Urothelium cell line (cell line): ENCODE results near the gene PROZ.
"Not testable (repeated sequence)": the region's sequence is repeated elsewhere in the genome, so short reads cannot be mapped to it uniquely, and the experiment has no call there.

Experiments
- DNase-seq: peaks from one replicate; pipeline ENCODE4 v3.0.0; 2011; ENCODE audit warnings: low spot score, mixed read lengths
- FAIRE-seq: peaks from 2 replicates; lab custom pipeline; 2011; peaks lifted over from hg19 to GRCh38; lab: Jason Lieb, UNC

The PROZ gene

DNA sequence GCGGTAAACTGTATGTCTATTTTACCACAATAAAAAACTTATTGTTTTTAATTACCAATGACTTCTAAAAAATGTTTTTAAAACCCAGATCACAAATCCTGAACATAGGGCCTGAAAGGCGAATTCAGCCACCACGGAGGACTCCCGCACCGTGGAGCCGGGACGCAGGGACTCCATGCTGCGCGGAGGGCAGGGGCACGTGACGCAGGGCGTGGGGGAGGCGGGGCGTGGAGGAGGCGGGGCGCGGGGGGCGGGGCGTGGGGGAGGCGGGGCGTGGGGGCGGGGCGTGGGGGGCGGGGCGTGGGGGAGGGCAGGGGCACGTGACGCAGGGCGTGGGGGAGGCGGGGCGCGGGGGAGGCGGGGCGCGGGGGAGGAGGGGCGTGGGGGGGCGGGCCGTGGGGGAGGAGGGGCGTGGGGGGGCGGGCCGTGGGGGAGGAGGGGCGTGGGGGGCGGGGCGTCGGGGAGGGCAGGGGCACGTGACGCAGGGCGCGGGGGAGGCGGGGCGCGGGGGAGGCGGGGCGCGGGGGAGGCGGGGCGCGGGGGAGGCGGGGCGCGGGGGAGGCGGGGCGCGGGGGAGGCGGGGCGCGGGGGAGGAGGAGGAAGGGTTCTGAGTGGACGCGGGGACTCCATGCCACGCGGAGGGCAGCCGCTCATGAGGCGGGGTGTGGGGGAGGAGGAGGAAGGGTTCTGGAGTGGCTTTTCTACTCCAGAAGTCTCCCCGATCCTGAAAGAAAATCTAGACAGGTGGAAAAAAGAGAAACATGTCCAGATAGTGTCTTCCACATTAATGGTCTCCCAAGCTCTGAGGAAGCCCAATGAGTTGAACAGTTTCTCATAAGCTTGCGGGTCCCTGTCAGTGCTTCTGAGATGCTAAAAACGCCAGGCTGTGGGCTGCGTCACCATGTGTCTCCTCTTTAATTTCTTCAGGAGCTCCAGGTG, 4.4 kb upstream of the PROZ start:
- FAIRE-seq (no peak), DNase-seq (peak; percentile 85)

DNA sequence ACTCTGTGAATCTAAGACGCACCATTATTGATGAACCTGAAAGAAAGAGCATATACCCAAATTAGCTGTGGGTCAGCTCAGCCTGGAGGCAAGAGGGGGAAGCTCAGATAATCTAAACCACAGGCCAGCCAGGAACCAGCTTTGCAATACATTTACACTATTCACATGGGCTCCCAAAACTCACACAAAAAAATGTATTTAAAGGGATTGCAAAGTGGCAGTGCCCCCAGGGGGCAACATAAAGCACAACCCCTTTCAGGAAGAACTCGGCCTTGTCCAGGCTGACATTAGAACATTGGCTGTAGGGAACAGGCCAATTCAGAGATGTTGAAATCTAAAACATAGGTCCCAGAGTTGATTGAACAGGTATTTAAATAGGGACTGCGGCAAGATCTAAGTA, 3.2 kb upstream of the PROZ start:
- FAIRE-seq, result no peak
- DNase-seq, result no peak

DNA sequence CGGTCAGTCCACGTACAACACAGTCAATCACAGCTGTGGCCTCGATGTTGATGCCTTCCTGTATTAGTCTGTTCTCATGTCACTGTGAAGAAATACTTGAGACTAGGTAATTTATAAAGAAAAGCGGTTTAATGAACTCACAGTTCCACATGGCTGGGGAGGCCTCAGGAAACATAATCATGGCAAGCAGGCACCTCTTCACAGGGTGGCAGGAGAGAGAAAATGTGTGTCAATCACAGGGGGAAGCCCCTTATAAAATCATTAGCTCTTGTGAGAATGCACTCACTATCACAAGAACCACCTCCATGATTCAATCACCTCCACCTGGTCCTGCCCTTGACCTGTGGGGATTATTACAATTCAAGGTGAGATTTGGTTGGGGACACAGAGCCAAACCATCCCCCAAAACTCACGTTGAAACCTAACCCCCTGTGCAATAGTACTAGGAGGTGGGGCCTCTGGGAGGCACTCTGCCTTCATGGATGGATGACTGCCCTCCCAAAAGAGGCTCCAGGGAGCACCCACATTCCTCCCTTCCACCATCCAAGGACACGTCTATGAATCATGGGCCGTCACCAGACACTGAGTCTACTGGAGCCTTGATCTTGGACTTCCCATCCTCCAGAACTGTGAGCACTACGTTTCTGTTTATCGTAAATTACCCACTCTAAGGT, 2.3 kb upstream of the PROZ start:
- DNase-seq, result no peak
- FAIRE-seq, result no peak

DNA sequence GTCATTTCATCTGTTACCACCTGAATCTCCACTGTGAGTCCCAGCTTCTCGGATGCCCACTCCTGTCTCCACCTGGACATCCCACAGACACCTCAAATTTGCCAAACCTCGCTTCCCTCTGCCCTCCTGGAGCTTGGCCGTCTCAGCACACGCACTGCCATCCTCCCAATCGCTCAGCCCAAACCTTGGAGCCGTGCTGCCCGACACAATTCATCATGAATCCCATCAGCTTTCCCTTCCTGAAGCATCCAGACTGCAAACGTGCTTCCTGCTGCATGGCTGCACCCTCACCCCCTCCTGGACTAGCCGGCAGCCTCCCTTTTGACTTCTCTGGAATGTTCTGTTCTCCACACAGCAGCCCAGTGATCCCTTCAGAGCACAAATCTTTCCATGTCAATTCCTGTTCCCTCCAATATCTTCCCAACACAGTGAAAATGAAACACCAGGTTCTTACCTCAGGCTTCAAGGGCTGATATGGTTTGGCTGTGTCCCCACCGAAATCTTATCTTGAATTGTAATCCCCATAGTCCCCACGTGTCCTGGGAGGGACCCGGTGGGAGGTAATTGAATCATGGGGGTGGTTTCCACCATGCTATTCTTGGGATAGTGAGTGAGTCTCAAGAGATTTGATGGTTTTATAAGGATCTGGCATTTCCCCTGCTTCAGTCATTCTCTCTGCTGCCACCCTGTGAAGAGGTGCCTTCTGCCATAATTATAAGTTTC, 1.1 kb upstream of the PROZ start:
- FAIRE-seq (no peak), DNase-seq (no peak)

DNA sequence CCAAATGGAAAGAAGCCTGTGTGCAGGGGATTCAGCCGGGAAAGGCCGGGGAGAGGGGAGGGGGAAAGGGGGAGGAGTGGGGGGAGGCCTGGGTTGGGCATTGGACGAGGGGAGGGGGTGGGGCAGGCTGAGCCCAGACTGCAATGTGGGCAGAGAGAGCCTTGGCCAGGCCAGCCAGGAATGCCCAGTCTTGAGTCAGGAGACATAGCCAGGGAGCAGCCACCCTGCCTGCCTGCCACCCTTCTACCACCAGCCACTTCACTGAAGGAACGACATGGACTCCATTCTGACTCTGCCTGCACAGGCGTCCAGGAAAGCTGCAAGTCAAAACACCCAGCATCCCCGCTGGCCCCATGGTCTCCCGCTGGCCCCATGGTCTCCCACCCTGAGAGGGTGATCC, 498 bp downstream of the PROZ start:
- FAIRE-seq (no peak), DNase-seq (no peak)

DNA sequence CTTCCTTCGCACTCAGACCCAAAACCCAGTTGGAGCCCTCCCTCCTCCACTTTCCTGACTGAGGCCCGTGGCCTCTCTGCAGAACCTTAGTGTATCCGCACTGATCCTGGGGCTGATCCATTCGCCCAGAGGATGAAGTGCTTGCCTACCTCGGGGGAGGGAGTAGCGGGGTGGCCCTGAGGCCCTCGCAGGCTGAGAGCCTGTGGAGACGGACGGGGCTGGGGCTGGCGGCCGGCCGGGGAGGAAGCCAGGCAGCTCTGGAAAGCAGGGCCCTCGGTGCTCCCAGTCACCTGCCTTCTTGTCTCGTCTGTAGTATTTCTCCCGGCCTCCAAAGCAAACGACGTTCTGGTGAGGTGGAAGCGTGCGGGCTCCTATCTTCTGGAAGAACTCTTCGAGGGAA, 1.3 kb downstream of the PROZ start:
- no peak for DNase-seq
- no peak for FAIRE-seq

DNA sequence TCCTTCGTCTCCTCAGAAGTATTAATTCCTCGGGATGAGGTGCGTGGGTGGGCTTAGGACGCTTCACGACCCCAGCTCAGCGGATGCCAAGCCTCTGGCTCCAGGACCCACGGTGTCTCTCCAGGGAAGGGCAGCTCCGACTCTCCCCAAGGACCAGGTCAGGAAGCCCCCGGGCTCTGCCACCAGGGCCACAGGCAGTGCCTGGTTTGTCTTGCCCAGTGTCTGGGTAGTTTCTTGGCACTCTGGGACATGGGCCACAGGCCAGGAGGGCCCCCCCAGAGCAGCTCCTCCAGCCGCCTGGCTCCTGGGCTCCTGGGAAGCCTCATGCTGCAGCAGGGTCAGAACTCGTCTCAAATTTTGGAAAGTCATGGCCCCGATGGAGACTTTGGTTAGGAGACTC, 2.5 kb downstream of the PROZ start:
- DNase-seq (no peak), FAIRE-seq (no peak)

DNA sequence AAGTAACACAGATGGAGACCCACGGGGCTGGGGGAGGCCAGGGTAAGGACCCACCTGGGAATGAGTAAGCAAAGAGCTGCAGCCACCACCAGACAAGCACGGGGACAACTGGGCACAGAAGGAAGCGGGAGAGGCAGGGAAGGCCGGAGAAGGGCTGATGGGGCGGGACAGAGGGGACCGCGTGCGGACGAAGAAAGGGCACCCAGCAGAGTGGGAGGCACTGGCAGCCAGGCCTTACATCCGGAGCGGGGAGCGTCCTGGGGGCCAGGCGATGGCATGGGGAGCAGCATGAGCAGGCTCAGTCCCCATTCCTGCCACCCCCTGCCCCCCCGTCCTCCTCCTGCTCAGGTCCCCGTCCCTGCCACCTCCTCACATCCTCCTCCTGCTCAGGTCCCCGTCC, 3.0 kb downstream of the PROZ start:
- FAIRE-seq (no peak), DNase-seq (no peak)

DNA sequence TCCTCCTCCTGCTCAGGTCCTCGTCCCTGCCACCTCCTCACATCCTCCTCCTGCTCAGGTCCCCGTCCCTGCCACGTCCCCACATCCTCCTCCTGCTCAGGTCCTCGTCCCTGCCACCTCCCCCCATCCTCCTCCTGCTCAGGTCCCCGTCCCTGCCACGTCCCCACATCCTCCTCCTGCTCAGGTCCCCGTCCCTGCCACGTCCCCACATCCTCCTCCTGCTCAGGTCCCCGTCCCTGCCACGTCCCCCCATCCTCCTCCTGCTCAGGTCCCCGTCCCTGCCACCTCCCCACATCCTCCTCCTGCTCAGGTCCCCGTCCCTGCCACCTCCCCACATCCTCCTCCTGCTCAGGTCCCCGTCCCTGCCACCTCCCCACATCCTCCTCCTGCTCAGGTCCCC, 3.5 kb downstream of the PROZ start:
- not testable (repeated sequence) for FAIRE-seq, DNase-seq

DNA sequence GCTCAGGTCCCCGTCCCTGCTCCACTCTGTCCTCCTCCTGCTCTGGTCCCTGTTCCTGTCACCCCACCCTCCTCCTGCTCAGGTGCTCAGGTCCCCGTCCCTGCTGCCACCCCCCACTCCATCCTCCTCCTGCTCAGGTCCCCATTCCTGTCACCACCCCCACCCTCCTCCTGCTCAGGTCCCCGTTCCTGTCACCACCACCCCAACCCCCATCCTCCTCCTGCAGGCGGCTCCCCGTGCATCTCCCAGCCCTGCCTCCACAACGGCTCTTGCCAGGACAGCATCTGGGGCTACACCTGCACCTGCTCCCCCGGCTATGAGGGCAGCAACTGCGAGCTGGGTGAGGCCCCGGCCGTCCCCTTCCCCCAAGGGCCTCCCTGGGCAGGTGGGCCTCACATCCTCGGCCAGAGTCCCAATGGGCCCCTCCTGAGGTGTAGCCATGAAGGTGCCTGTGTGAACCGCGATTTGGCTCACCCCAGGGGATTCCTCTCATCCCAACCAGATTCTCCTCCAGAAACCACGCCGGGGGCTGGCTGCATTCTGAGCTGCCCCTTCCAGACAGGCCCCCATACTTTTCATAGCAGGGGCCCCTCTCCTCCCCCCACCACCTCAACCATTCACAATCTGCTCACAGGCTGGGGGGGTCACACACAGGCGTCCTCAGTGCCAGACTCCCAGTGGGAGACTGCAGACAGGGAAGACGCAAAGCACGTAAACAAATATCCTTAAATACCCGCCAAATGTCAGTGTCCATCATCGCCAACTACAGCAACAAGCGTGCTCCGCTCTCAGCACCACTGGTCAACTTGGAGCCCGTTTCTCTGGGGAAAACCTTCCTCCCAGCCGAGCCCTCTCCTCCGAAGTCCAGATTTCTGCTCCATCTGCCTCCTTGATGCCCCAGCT, 4.6 kb downstream of the PROZ start:
- FAIRE-seq, result no peak
- DNase-seq, result no peak

DNA sequence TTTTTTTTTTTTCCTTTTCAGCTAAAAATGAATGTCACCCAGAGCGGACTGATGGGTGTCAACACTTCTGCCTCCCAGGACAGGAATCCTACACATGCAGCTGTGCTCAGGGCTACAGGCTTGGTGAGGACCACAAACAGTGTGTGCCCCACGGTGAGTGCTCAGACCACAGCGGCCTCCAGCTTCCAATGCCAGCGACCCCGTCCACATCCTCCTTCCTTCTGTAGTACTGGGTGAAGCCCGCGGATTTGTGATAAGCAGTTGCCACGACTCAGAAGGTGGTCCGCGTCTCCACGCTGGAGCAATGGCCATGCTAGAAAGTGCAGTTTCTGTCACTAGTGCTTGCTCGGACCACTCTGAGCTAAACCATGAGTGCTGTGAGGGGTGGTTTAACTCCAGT, 6.0 kb downstream of the PROZ start:
- DNase-seq (no peak), FAIRE-seq (no peak)

DNA sequence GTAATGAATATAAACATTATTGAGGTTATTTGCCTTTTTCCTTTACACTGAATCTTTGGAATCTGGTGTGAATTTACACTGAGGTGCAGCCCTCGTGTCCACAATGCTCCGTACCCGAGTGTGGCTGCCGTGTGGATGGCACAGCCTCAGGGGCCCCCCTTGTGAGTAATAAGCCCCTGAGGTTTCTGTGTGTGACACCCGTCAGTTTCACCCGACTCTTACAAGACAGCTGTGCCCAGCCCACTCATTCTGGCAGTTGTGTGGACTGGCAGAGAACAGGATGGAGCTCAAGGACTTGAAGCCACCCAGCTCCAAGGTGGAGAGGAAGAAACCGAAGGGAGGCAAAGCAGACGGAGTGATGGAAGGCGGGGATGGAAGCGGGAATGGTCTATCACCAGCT, 7.8 kb downstream of the PROZ start:
- DNase-seq (no peak), FAIRE-seq (no peak)

DNA sequence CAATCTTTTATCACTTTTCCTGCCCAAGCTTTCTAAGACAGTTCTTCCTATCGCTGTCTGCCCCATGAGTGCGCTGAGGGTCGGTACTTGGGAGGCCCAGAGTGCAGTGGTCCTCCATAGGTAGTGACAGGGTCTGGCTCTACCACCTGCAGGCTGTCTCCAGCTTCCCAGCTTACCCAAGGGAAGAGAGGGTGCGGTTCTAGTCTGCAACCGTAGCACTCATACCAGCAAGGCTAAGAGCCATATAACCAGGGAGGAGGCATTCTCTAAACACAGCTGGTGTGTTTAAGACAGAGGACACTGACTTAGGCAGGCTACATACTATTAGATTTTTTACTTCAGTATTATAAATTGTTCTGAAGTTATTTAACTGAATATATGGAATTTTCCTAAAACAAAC, 8.2 kb downstream of the PROZ start:
- no peak for DNase-seq
- no peak for FAIRE-seq

DNA sequence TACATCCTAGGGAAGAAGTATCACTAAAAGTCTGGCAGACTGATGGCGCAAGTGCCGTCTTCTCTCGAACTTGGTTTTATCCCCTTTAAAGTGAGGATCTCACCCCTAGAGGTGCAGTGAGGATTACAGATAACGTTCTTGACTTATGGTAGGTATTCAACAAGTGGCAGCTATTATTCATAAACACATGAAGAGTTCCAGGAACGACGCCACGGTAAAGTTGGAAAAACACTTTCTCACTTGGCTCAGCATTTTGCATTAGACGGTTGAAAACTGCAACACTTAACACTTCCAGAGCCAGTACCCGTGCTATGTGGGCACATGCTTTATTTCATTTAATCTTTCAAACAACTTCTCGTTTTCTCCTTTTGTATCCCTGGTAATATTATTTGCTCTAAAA, 8.7 kb downstream of the PROZ start:
- FAIRE-seq (no peak), DNase-seq (no peak)

DNA sequence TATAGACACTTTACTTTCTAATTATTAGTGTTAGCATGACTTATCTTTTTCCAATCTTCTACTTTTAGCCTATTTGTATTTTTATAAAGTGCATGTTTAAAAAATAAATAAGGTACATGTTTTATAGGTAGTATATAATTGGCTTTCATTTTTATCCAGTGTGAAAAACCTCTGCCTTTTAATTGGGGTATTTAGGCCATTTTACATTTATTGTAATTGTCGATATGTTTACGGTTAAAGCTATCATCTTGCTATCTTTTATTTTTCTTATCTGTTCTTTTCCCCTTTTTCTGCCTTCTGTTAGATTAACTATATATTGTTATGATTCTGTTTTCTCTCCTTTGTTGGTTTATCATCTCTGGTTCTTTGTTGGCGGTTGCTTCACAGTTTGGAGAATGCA, 9.1 kb downstream of the PROZ start:
- FAIRE-seq (no peak), DNase-seq (no peak)

DNA sequence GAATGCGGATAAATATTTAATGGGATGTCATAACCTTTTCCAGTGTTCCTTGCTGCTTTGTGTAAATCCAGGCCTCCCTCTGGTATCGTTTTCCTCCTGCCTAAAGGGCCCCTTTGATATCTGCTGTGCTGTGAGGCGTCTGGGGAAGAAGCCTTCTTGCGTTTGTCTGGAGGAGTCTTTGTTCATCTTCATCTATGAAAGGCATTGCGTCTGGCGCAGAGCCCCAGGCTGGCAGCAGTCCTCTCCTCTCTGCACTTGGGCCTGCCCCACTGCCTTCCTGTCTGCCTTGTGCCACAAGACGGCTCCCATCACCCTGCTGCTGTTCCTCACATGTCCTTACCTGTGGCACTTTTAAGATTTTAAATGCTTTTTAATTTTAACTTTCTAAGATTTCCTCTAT, 9.8 kb downstream of the PROZ start:
- FAIRE-seq, result no peak

DNA sequence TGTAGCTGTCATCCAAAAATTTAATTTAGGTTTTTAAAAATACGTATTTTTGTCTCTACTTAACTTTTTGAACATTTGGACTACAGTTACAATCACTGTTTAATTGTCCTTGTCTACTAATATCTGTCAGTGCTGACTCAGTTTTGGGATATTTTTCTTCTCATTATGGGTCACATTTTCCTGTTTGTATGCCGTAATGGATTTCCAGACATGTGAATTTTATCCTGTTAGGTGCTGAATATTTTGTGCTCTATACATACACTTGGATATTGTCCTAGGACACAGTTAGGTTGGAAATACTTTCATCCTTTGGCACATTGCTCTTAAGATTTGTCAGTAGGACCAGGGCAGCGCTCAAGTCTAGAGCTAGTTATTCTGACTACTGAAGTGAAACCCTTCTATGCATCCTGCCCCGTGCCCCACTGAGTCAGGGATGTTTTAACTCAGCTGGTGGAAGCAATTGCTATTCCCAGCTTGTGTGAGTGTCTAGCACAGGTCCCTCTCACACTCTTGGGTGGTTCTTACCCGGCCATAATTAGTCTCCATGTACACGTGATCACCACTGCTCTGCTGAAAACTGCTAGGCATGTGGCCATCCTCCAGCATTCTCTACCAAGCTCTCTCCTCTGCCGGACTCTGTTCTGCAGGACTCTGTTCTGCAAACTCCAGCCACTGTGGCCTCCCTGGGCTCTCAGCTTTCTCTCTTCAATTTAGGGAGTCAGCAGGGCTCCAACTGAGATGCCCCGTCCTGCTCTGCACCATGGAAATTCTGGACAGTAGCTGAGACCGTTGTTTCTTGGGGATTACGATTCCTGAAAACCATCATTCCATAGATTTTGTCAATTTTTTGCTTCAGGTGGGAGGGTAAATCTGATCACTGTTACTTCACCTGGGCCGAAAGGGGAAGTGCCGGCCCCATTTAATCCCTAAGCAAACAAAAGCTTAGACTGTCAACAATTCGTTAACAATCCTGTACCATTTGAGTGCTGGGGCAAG, 11.1 kb downstream of the PROZ start:
- FAIRE-seq (no peak), DNase-seq (no peak)

More for the DNA sequence above, 9.8 kb downstream of the PROZ start:
- no peak for DNase-seq

DNA sequence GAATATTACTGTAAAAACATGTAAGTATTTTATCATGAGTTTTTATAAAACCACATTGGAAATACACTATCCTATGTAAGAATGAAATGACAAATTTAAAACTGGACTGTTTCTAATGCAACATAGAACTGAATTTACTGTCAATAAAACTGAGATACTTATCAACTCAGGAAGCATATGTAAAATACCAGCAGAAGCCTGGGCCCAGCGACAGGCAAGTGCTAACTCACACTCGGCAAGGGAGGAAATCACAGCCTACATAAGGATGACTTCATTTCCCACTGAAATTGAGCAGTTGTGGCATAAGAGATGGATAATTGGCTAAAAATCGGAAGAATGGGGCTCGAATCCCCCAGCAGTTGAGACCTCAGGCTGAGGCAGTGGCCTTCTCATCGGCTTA, 12.1 kb downstream of the PROZ start:
- FAIRE-seq (no peak), DNase-seq (no peak)
